Trophoblast cell (in vitro differentiated cells and primary cell): ENCODE results near the gene MRTFB.

Experiments used
- DNase-seq, 2 donors: peaks; one replicate each; pipeline ENCODE4 v3.0.0-alpha.2; 2016
- H2AFZ ChIP-seq: 2 replicates; pipeline ENCODE4 v1.6.1; 2013; ENCODE audit warnings: low read length, moderate library complexity, mild to moderate bottlenecking; ENCODE audit not compliant: insufficient read depth, poor library complexity
- H2AK5ac ChIP-seq: 2 replicates; pipeline ENCODE4 v1.6.1; 2013; ENCODE audit warnings: mild to moderate bottlenecking, low read length
- H2BK120ac ChIP-seq: 2 replicates; pipeline ENCODE4 v1.6.1; 2013; ENCODE audit warnings: low read length, mild to moderate bottlenecking, moderate library complexity; ENCODE audit not compliant: insufficient read depth, poor library complexity
- H2BK12ac ChIP-seq: 2 replicates; pipeline ENCODE4 v1.6.1; 2013; ENCODE audit warnings: mild to moderate bottlenecking, low read length, moderate library complexity
- H2BK5ac ChIP-seq: 2 replicates; pipeline ENCODE4 v1.6.1; 2013; ENCODE audit warnings: low read length, low read depth, moderate library complexity, mild to moderate bottlenecking; ENCODE audit not compliant: poor library complexity
- H3K14ac ChIP-seq: 2 replicates; pipeline ENCODE4 v1.6.1; 2013; ENCODE audit warnings: mild to moderate bottlenecking, low read length
- H3K18ac ChIP-seq: 2 replicates; pipeline ENCODE4 v1.6.1; 2013; ENCODE audit warnings: mild to moderate bottlenecking, low read length
- H3K23ac ChIP-seq: 2 replicates; pipeline ENCODE4 v1.6.1; 2013; ENCODE audit warnings: low read length
- H3K27ac ChIP-seq: 2 replicates; pipeline ENCODE4 v1.5.1; 2013; ENCODE audit warnings: low read depth, mild to moderate bottlenecking, inconsistent platforms, low read length, moderate library complexity
- H3K27me3 ChIP-seq: 2 replicates; pipeline ENCODE4 v1.6.1; 2013; ENCODE audit warnings: inconsistent platforms, mild to moderate bottlenecking, low read length, moderate library complexity; ENCODE audit not compliant: insufficient read depth
- H3K36me3 ChIP-seq, 2 experiments: 1 replicate in 1 of 2; 2 replicates in 1 of 2; pipeline ENCODE4 v1.6.1; 2013; ENCODE audit warnings: low read length in 2 of 2, mild to moderate bottlenecking in 2 of 2, moderate library complexity in 1 of 2; ENCODE audit not compliant: insufficient read depth in 2 of 2, control insufficient read depth in 1 of 2
- H3K4ac ChIP-seq: 2 replicates; pipeline ENCODE4 v1.6.1; 2013; ENCODE audit warnings: low read depth, mild to moderate bottlenecking, low read length, moderate library complexity
- H3K4me1 ChIP-seq, 2 experiments: 1 replicate in 1 of 2; 2 replicates in 1 of 2; pipeline ENCODE4 v1.6.1; 2013; ENCODE audit warnings: low read length in 2 of 2, mild to moderate bottlenecking in 2 of 2, moderate library complexity in 1 of 2; ENCODE audit not compliant: insufficient read depth in 2 of 2, control insufficient read depth in 1 of 2
- H3K4me2 ChIP-seq: 2 replicates; pipeline ENCODE4 v1.6.1; 2013; ENCODE audit warnings: inconsistent platforms, mild to moderate bottlenecking, low read length, moderate library complexity
- H3K4me3 ChIP-seq: 2 replicates; pipeline ENCODE4 v1.5.1; 2013; ENCODE audit warnings: mild to moderate bottlenecking, low read depth, low read length, inconsistent platforms
- H3K79me1 ChIP-seq: one replicate; pipeline ENCODE4 v1.6.1; 2013; ENCODE audit warnings: low read length
- H3K79me2 ChIP-seq: 2 replicates; pipeline ENCODE4 v1.6.1; 2013; ENCODE audit warnings: low read length, mild to moderate bottlenecking; ENCODE audit not compliant: control insufficient read depth, insufficient read depth, poor library complexity
- H3K9ac ChIP-seq: 2 replicates; pipeline ENCODE4 v1.6.1; 2013; ENCODE audit warnings: mild to moderate bottlenecking, low read length
- H3K9me3 ChIP-seq: 2 replicates; pipeline ENCODE4 v1.6.1; 2013; ENCODE audit warnings: low read depth, mild to moderate bottlenecking, control low read depth, inconsistent platforms, low read length; ENCODE audit not compliant: insufficient read depth
- H4K12ac ChIP-seq: 2 replicates; pipeline ENCODE4 v1.6.1; 2013; ENCODE audit warnings: low read depth, mild to moderate bottlenecking, low read length, moderate library complexity
- H4K8ac ChIP-seq: 2 replicates; pipeline ENCODE4 v1.6.1; 2013; ENCODE audit warnings: low read depth, mild to moderate bottlenecking, low read length, moderate library complexity
- H4K91ac ChIP-seq: one replicate; pipeline ENCODE4 v1.6.1; 2013; ENCODE audit warnings: low read depth, mild to moderate bottlenecking, low read length, moderate library complexity
- WGBS: extraction: QIAGEN DNeasy Blood & Tissue Kit; methylation state at CpG from one replicate; pipeline ENCODE4 v1.1.7; 2013; ENCODE audit warnings: missing lambda C conversion rate; ENCODE audit not compliant: insufficient read length, insufficient coverage; ENCODE audit errors: extremely low coverage; 5-methylcytosine and 5-hydroxymethylcytosine counted together

The MRTFB gene

DNA sequence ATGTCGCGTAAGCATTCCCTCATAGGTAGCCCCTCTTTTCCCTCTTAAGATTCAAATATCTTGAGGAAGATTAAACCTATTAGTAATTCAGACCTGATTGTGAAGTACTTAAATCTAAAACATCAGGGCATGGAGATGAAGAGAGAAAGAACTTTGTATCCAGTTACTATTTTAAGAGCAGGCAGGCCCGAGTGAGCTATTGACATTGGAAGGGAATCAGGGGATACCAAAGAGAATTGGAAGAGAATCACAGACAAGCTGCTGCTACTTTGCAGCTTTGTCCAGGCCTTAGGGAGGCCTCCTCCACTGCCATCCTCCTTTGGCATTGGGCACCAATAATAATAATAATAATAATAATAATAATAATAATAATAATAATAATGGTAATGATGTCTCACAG is 170.5 kb downstream of the MRTFB start:
- no peak overlapping the region for H3K27ac ChIP-seq
- no peak overlapping the region for H4K8ac ChIP-seq
- H3K4ac ChIP-seq = no peak overlapping the region
- H2AK5ac ChIP-seq = no peak overlapping the region
- H3K9ac ChIP-seq = no peak overlapping the region
- no peak overlapping the region for H3K23ac ChIP-seq
- H3K36me3 ChIP-seq = peaks cover 10 to 23% of the 10 kb centered on the region in 2 experiments
- DNase-seq = no peak
- no peaks in the 10 kb centered on the region for H3K9me3 ChIP-seq
- H3K18ac ChIP-seq = no peak overlapping the region
- no peak overlapping the region for H3K4me2 ChIP-seq
- H2AFZ ChIP-seq = no peak overlapping the region
- no peak overlapping the region for H2BK120ac ChIP-seq
- peaks cover 0 to 4% of the 10 kb centered on the region in 2 experiments for H3K4me1 ChIP-seq
- H3K79me1 ChIP-seq = no peaks in the 10 kb centered on the region
- no peak overlapping the region for H2BK5ac ChIP-seq
- no peaks in the 10 kb centered on the region for H3K27me3 ChIP-seq
- no peak overlapping the region for H3K4me3 ChIP-seq
- H3K14ac ChIP-seq = no peak overlapping the region
- no peak overlapping the region for H4K91ac ChIP-seq
- no peaks in the 10 kb centered on the region for H3K79me2 ChIP-seq
- WGBS = no CpG with 5 or more reads among the region's 3 CpGs
- no peak overlapping the region for H2BK12ac ChIP-seq
- H4K12ac ChIP-seq = no peak overlapping the region

GRCh38 chr16:14242769-14243168 is 171.7 kb downstream of the MRTFB start:
- Histone ChIP-seq H3K9ac (no peak overlapping the region), H4K91ac (no peak overlapping the region), H3K79me1 (no peaks in the 10 kb centered on the region), H3K18ac (no peak overlapping the region), H3K4me2 (no peak overlapping the region), H2AFZ (no peak overlapping the region), H3K23ac (no peak overlapping the region), H3K27me3 (no peaks in the 10 kb centered on the region), H3K79me2 (no peaks in the 10 kb centered on the region), H2BK120ac (no peak overlapping the region), H2AK5ac (no peak overlapping the region), H3K27ac (no peak overlapping the region), H3K36me3 (peaks cover 19 to 32% of the 10 kb centered on the region in 2 experiments), H3K4me3 (no peak overlapping the region), H3K4ac (no peak overlapping the region), H3K14ac (no peak overlapping the region), H2BK5ac (no peak overlapping the region), H3K4me1 (no peaks in the 10 kb centered on the region), H3K9me3 (no peaks in the 10 kb centered on the region), H4K12ac (no peak overlapping the region), H4K8ac (no peak overlapping the region), H2BK12ac (no peak overlapping the region)
- DNase-seq = no peak
- WGBS = no CpG with 5 or more reads among the region's 3 CpGs

GRCh38 chr16:14244196-14245010 is 173.3 kb downstream of the MRTFB start:
- Histone ChIP-seq H3K27me3 (no peaks in the 10 kb centered on the region), H4K91ac (no peak overlapping the region), H3K14ac (no peak overlapping the region), H3K9ac (no peak overlapping the region), H3K4me3 (no peak overlapping the region), H3K23ac (no peak overlapping the region), H3K4me1 (no peaks in the 10 kb centered on the region), H2BK5ac (no peak overlapping the region), H3K18ac (no peak overlapping the region), H3K4ac (no peak overlapping the region), H3K79me2 (no peaks in the 10 kb centered on the region), H4K8ac (no peak overlapping the region), H3K4me2 (no peak overlapping the region), H2BK120ac (no peak overlapping the region), H3K79me1 (no peaks in the 10 kb centered on the region), H3K36me3 (peaks cover 21 to 36% of the 10 kb centered on the region in 2 experiments), H3K9me3 (no peaks in the 10 kb centered on the region), H2BK12ac (no peak overlapping the region), H3K27ac (no peak overlapping the region), H2AFZ (no peak overlapping the region), H2AK5ac (no peak overlapping the region), H4K12ac (no peak overlapping the region)
- DNase-seq = no peak
- WGBS = no CpG with 5 or more reads among the region's 4 CpGs

- Histone ChIP-seq H3K18ac (no peak overlapping the region), H3K9me3 (no peaks in the 10 kb centered on the region), H3K4me3 (no peak overlapping the region), H3K4me2 (no peak overlapping the region), H3K27ac (no peak overlapping the region), H3K79me2 (no peaks in the 10 kb centered on the region), H3K4me1 (no peaks in the 10 kb centered on the region), H4K8ac (no peak overlapping the region), H2BK12ac (no peak overlapping the region), H2AK5ac (no peak overlapping the region), H3K79me1 (no peaks in the 10 kb centered on the region), H2AFZ (no peak overlapping the region), H3K36me3 (peaks cover 30 to 52% of the 10 kb centered on the region in 2 experiments), H3K23ac (no peak overlapping the region), H3K9ac (no peak overlapping the region), H3K27me3 (no peaks in the 10 kb centered on the region), H4K91ac (no peak overlapping the region), H2BK5ac (no peak overlapping the region), H3K4ac (no peak overlapping the region), H2BK120ac (no peak overlapping the region), H4K12ac (no peak overlapping the region), H3K14ac (no peak overlapping the region)
- peak in 1 of 2 donors; percentile 10 for DNase-seq
- WGBS = no CpG with 5 or more reads among the region's 5 CpGs
These were observed 177.7 kb downstream of the MRTFB start for GRCh38 chr16:14248791-14249190.
